Upper lobe of left lung (tissue), 6 donors: ENCODE data around the gene RIN1. TPM values are rescaled to one million over a fixed set of nuclear protein-coding genes. Genes with fewer than 3 reads are reported as not detected.

Experiments used
- ATAC-seq, 2 donors: fragments of 200-7000 bp; cut with Tn5 transposase; one replicate each; pipeline ENCODE4 v1.9.1; 2022; ENCODE audit warnings: mild to moderate bottlenecking in 2 of 2, moderate library complexity in 2 of 2; ENCODE audit not compliant: low FRiP score in 2 of 2
- DNase-seq, 2 donors: peaks; one replicate each; pipeline ENCODE4 v3.0.0-alpha.2; 2019 to 2020
- H3K27ac ChIP-seq, 4 donors: fragments of 200-600 bp; sonication (generic); one replicate each; pipeline ENCODE4 v1.5.1; 2016 to 2019
- H3K27me3 ChIP-seq, 4 donors: fragments of 200-600 bp; sonication (generic); one replicate each; pipeline ENCODE4 v1.5.1; 2017 to 2019
- H3K36me3 ChIP-seq, 4 donors: fragments of 200-600 bp; sonication (generic); one replicate each; pipeline ENCODE4 v1.5.1; 2016 to 2019
- H3K4me1 ChIP-seq, 4 donors: fragments of 200-600 bp; sonication (generic); one replicate each; pipeline ENCODE4 v1.5.1; 2018 to 2019
- H3K4me3 ChIP-seq, 4 donors: fragments of 200-600 bp; sonication (generic); one replicate each; pipeline ENCODE4 v1.5.1; 2017 to 2019; ENCODE audit warnings: mild to moderate bottlenecking in 2 of 4, moderate library complexity in 1 of 4
- H3K9me3 ChIP-seq, 4 donors: fragments of 200-600 bp; sonication (generic); one replicate each; pipeline ENCODE4 v1.5.1; 2018 to 2019
- CTCF ChIP-seq, 6 experiments: fragments of 450-650 bp in 4 of 6; fragments of 200-600 bp in 2 of 6; sonication (generic) in 2 of 6; IDR thresholded peaks; one replicate each; pipeline ENCODE4 v1.5.1; 2016 to 2019; ENCODE audit warnings: antibody characterized with exemption in 6 of 6
- EP300 ChIP-seq, 4 donors: sonication (generic); formaldehyde crosslinking; IDR thresholded peaks; one replicate each; pipeline ENCODE4 v1.5.1; 2017; ENCODE audit warnings: antibody characterized with exemption in 4 of 4, control low read depth in 2 of 4
- POLR2A ChIP-seq, 4 donors: fragments of 450-650 bp; IDR thresholded peaks; one replicate each; pipeline ENCODE4 v1.5.1; 2016 to 2017; ENCODE audit warnings: antibody characterized with exemption in 4 of 4, mild to moderate bottlenecking in 2 of 4
- POLR2AphosphoS5 ChIP-seq, 2 donors: sonication (generic); formaldehyde crosslinking; IDR thresholded peaks; one replicate each; pipeline ENCODE4 v1.5.1; 2017; ENCODE audit warnings: antibody characterized with exemption in 2 of 2
- WGBS, 2 donors: methylation state at CpG; one replicate each; pipeline ENCODE4 v1.1.5; 2017 to 2018; 5-methylcytosine and 5-hydroxymethylcytosine counted together
- total RNA-seq, 6 donors: library from RNA; depleted of rRNA in 4 of 6; stranded (reverse); fragments of >200 nt in 4 of 6; gene quantifications; one replicate each; pipeline versions ENCODE4 v1.1.0 to v1.2.1, GENCODE V29; 2016 to 2021
- donor health status: DM: no; HTN: no; CAD: no; lungs with moderate emphysema.
- donor health status: DM: no; HTN: yes; CAD: no; lungs with severe emphysema.

Gene RIN1
- total RNA-seq, 6 donors from 2014 or later = 5.2 to 19.0 (median 8.9) TPM

- Histone ChIP-seq H3K4me1 (peaks cover 9 to 14% (median 12%) of the 10 kb centered on the region in 4 donors), H3K4me3 (no peak overlapping the region), H3K9me3 (no peaks in the 10 kb centered on the region), H3K36me3 (no peaks in the 10 kb centered on the region), H3K27ac (no peak overlapping the region), H3K27me3 (no peaks in the 10 kb centered on the region)
- no peak for TF ChIP-seq EP300 (IDR thresholded peaks at IDR 0.05)
- TF ChIP-seq POLR2AphosphoS5 (IDR thresholded peaks at IDR 0.05) = no peak
- TF ChIP-seq POLR2A (IDR thresholded peaks at IDR 0.05) = no peak
- TF ChIP-seq CTCF (IDR thresholded peaks at IDR 0.05) = no peak
- no peak for ATAC-seq
- DNase-seq = no peak
- 83 to 89% methylated on average over 8 of the region's 8 CpGs for WGBS, 2 donors
Observed at GRCh38 chr11:66310324-66310723, 25.9 kb downstream of the RIN1 start.

GRCh38 chr11:66309475-66309874 lies 26.8 kb downstream of the RIN1 start:
- ATAC-seq (no peak), DNase-seq (no peak)
- H3K4me1 ChIP-seq = peaks cover 9 to 14% (median 12%) of the 10 kb centered on the region in 4 donors
- H3K36me3 ChIP-seq = no peaks in the 10 kb centered on the region
- no peaks in the 10 kb centered on the region for H3K27me3 ChIP-seq
- no peaks in the 10 kb centered on the region for H3K9me3 ChIP-seq
- no peak overlapping the region for H3K4me3 ChIP-seq
- 49 to 57% methylated on average over 3 of the region's 3 CpGs for WGBS, 2 donors
- TF ChIP-seq CTCF (IDR thresholded peaks at IDR 0.05) (no peak), POLR2AphosphoS5 (IDR thresholded peaks at IDR 0.05) (no peak), POLR2A (IDR thresholded peaks at IDR 0.05) (no peak), EP300 (IDR thresholded peaks at IDR 0.05) (no peak)
- no peak overlapping the region for H3K27ac ChIP-seq

- Histone ChIP-seq H3K4me3 (no peak overlapping the region), H3K36me3 (no peaks in the 10 kb centered on the region), H3K9me3 (no peaks in the 10 kb centered on the region), H3K27ac (no peak overlapping the region), H3K4me1 (no peaks in the 10 kb centered on the region), H3K27me3 (no peaks in the 10 kb centered on the region)
- TF ChIP-seq POLR2A (IDR thresholded peaks at IDR 0.05) = no peak
- no peak for TF ChIP-seq POLR2AphosphoS5 (IDR thresholded peaks at IDR 0.05)
- TF ChIP-seq EP300 (IDR thresholded peaks at IDR 0.05) = no peak
- TF ChIP-seq CTCF (IDR thresholded peaks at IDR 0.05) = no peak
- ATAC-seq (no peak), DNase-seq (no peak)
- WGBS, 2 donors = 85 to 88% methylated on average over 12 of the region's 12 CpGs
Observed at GRCh38 chr11:66302656-66303055, 33.6 kb downstream of the RIN1 start.

GRCh38 chr11:66299186-66299585 lies 37.0 kb downstream of the RIN1 start:
- WGBS, 2 donors = 63 to 69% methylated on average over 3 of the region's 3 CpGs
- no peak overlapping the region for H3K27ac ChIP-seq
- no peaks in the 10 kb centered on the region for H3K9me3 ChIP-seq
- ATAC-seq (no peak), DNase-seq (no peak)
- H3K27me3 ChIP-seq = peaks cover 0 to 12% (median 0%) of the 10 kb centered on the region in 4 donors
- H3K36me3 ChIP-seq = no peaks in the 10 kb centered on the region
- H3K4me3 ChIP-seq = no peak overlapping the region
- TF ChIP-seq CTCF (IDR thresholded peaks at IDR 0.05) (no peak), EP300 (IDR thresholded peaks at IDR 0.05) (no peak), POLR2A (IDR thresholded peaks at IDR 0.05) (no peak), POLR2AphosphoS5 (IDR thresholded peaks at IDR 0.05) (no peak)
- no peaks in the 10 kb centered on the region for H3K4me1 ChIP-seq

- 52 to 59% methylated on average over 6 to 8 of the region's 8 CpGs for WGBS, 2 donors
- Histone ChIP-seq H3K27me3 (peaks cover 0 to 26% (median under 1%) of the 10 kb centered on the region in 4 donors), H3K27ac (no peak overlapping the region), H3K36me3 (no peaks in the 10 kb centered on the region), H3K4me1 (no peaks in the 10 kb centered on the region), H3K4me3 (no peak overlapping the region), H3K9me3 (no peaks in the 10 kb centered on the region)
- TF ChIP-seq CTCF (IDR thresholded peaks at IDR 0.05) = no peak
- TF ChIP-seq POLR2AphosphoS5 (IDR thresholded peaks at IDR 0.05) = no peak
- TF ChIP-seq POLR2A (IDR thresholded peaks at IDR 0.05) = no peak
- no peak for TF ChIP-seq EP300 (IDR thresholded peaks at IDR 0.05)
- DNase-seq (no peak), ATAC-seq (no peak)
Observed at GRCh38 chr11:66297610-66298009, 38.6 kb downstream of the RIN1 start.
